Activated B cell treated with CpG ODN at 0.5 μM for 24 hours (primary cell): Measurements from ENCODE around the gene PLXNA4. TPM values are rescaled to one million over a fixed set of nuclear protein-coding genes. Genes with fewer than 3 reads are reported as not detected.

Source experiments
- ATAC-seq: fragments of 200-7000 bp; cut with Tn5 transposase; one replicate; pipeline ENCODE4 v1.10.0; 2021; ENCODE audit warnings: low read depth, mild to moderate bottlenecking, moderate library complexity
- CTCF ChIA-PET: fragments of 350-600 bp; sonication (Branson Sonifier 250); formaldehyde crosslinking; loops from one replicate; lab custom pipeline; 2021; ENCODE audit warnings: antibody characterized with exemption; lab: Charles Lee
- POLR2A ChIA-PET: fragments of 350-600 bp; sonication (Branson Sonifier 250); formaldehyde crosslinking; loops from one replicate; lab custom pipeline; 2021; ENCODE audit warnings: antibody characterized with exemption; lab: Charles Lee
- DNase-seq: peaks from one replicate; pipeline ENCODE4 v3.0.0; 2022
- H3K27ac Mint-ChIP-seq: one replicate; pipeline ENCODE4 v1.8.0; 2020; ENCODE audit warnings: mixed read lengths
- H3K27me3 Mint-ChIP-seq: one replicate; pipeline ENCODE4 v1.8.0; 2021; ENCODE audit warnings: mixed read lengths
- H3K36me3 Mint-ChIP-seq: one replicate; pipeline ENCODE4 v1.8.0; 2021; ENCODE audit warnings: low read depth, mixed read lengths
- H3K4me1 Mint-ChIP-seq: one replicate; pipeline ENCODE4 v1.8.0; 2021; ENCODE audit warnings: mixed read lengths
- H3K4me3 Mint-ChIP-seq: one replicate; pipeline ENCODE4 v1.8.0; 2020; ENCODE audit warnings: mild to moderate bottlenecking, mixed read lengths
- H3K9me3 Mint-ChIP-seq: one replicate; pipeline ENCODE4 v1.8.0; 2020; ENCODE audit warnings: mixed read lengths
- intact Hi-C: fragments of 100-400 bp; cut with micrococcal nuclease; formaldehyde crosslinking; loops from one replicate; pipeline ENCODE4 v1.15.1; 2024
- total RNA-seq: library from RNA; stranded (reverse); gene quantifications from 2 replicates; pipeline ENCODE4 v1.2.3, GENCODE V29; 2022
- TF ChIP-seq, protein P1 (sequence below): fragments of 200-600 bp; IDR thresholded peaks from one replicate; pipeline ENCODE4 v1.8.0; 2022; ENCODE audit warnings: antibody characterized with exemption, mild to moderate bottlenecking

Gene PLXNA4
- total RNA-seq, 1 donor from 2014 or later, result not detected

DNA sequence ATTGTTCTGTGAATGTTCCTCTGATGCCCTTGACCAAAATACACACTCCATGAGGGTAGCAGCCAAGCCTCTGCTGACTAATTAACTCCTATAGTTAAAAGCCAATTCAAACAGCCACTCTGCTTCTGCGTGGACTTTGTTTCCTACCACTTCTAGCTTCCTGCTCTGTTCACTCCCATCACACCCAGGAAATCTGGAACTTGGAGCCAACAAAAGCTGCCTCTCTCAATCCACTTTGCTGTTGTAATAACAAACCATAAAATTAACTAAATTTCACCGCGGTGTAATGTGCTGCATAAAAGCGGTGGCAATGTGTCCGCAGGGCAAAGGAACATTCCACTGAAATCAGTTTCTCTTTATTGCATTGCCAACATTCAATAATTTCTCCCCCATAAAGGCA, 239.5 kb downstream of the PLXNA4 start:
- Mint-ChIP-seq H3K27me3 (no peaks in the 10 kb centered on the region), H3K36me3 (no peaks in the 10 kb centered on the region), H3K4me1 (no peaks in the 10 kb centered on the region), H3K4me3 (no peak overlapping the region), H3K27ac (no peak overlapping the region), H3K9me3 (no peaks in the 10 kb centered on the region)
- TF ChIP-seq, protein P1, sequence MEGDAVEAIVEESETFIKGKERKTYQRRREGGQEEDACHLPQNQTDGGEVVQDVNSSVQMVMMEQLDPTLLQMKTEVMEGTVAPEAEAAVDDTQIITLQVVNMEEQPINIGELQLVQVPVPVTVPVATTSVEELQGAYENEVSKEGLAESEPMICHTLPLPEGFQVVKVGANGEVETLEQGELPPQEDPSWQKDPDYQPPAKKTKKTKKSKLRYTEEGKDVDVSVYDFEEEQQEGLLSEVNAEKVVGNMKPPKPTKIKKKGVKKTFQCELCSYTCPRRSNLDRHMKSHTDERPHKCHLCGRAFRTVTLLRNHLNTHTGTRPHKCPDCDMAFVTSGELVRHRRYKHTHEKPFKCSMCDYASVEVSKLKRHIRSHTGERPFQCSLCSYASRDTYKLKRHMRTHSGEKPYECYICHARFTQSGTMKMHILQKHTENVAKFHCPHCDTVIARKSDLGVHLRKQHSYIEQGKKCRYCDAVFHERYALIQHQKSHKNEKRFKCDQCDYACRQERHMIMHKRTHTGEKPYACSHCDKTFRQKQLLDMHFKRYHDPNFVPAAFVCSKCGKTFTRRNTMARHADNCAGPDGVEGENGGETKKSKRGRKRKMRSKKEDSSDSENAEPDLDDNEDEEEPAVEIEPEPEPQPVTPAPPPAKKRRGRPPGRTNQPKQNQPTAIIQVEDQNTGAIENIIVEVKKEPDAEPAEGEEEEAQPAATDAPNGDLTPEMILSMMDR, result no peak
- no peak for DNase-seq
- intact Hi-C loops, result no loop called here
- ChIA-PET CTCF (no interaction called here), POLR2A (no interaction called here)
- ATAC-seq, result no peak

DNA sequence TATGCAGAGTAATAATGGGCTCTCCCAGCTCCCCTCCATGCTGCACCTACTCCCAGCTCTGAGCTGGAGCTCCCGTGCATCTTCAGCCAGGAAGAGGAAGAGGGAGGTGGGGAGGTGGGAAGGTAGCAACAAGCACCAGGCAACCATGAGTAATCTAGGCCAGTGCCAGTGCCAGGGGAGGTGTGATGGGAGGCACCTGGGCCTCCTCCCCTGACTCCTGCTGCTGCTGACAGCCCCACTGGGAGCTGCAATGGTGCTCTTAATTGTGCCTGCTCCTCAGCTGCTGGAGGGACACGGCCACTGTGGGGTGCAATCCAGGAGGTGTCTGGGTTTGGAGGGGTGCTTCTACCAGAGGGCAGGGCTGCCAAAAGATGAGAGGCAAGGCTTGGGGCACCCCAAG, 243.0 kb downstream of the PLXNA4 start:
- ChIA-PET CTCF (no interaction called here), POLR2A (no interaction called here)
- DNase-seq, result no peak
- Mint-ChIP-seq H3K27ac (no peak overlapping the region), H3K27me3 (peaks cover 3% of the 10 kb centered on the region), H3K4me3 (no peak overlapping the region), H3K4me1 (no peaks in the 10 kb centered on the region), H3K9me3 (no peaks in the 10 kb centered on the region), H3K36me3 (no peaks in the 10 kb centered on the region)
- no peak for ATAC-seq
- TF ChIP-seq, protein P1, result no peak
- intact Hi-C loops, result no loop called here

DNA sequence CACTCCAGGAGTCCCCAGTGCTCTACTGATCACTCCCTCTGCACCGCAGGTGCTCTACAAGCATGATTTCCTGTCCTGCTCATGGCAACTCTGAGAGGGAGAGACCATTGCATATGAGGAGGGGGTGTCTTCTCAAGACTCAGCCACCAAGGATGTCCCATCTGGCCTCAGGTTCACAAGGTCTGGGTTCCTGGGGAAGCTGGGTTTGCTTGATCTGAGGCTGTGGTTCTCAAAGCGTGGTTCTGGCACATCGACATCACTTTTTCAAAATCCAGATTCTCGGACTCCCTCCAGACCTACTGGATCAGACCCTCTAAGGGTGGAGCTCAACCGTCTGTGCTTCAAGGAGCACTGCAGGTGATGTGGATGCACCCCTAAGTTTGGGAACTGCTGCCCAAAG, 247.5 kb downstream of the PLXNA4 start:
- intact Hi-C loops, result no loop called here
- POLR2A ChIA-PET, result no interaction called here
- TF ChIP-seq, protein P1, result no peak
- DNase-seq (no peak), ATAC-seq (no peak)
- Mint-ChIP-seq H3K4me1 (no peaks in the 10 kb centered on the region), H3K4me3 (no peak overlapping the region), H3K27ac (no peak overlapping the region), H3K36me3 (no peaks in the 10 kb centered on the region), H3K9me3 (no peaks in the 10 kb centered on the region), H3K27me3 (peaks cover 3% of the 10 kb centered on the region)
- CTCF ChIA-PET, result no interaction called here

DNA sequence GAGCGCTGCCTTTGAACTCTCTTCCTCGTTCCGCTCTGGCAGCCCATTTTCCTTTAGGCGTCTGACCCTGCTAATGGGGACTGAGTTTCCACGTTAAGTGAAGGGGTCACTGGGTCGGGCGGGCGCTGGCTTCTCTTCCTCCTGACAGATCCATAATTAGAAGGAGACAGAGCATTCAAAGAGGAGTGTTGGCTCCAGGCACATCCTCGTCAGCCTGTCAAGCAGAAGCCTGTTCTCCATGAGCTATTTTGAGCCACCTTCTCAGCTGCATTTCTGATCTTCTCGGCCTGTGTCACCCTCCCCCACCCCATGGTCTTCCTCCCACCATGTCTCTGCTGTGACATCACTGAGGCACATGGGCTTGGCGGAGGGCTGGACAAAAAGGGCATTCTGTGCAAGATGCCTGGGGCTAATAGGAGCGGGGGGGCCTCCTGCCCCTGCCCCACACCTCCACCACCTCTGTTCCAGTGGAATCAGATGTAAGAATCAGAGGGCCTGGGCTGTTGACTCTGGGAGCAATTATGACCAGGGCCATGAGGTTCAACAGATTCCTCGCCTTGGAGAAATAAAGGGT, 248.1 kb downstream of the PLXNA4 start:
- intact Hi-C loops, result no loop called here
- DNase-seq, result no peak
- ChIA-PET POLR2A (no interaction called here), CTCF (no interaction called here)
- no peak for ATAC-seq
- Mint-ChIP-seq H3K9me3 (no peaks in the 10 kb centered on the region), H3K27ac (no peak overlapping the region), H3K27me3 (peaks cover 3% of the 10 kb centered on the region), H3K36me3 (no peaks in the 10 kb centered on the region), H3K4me1 (no peaks in the 10 kb centered on the region), H3K4me3 (no peak overlapping the region)
- TF ChIP-seq, protein P1, result no peak

DNA sequence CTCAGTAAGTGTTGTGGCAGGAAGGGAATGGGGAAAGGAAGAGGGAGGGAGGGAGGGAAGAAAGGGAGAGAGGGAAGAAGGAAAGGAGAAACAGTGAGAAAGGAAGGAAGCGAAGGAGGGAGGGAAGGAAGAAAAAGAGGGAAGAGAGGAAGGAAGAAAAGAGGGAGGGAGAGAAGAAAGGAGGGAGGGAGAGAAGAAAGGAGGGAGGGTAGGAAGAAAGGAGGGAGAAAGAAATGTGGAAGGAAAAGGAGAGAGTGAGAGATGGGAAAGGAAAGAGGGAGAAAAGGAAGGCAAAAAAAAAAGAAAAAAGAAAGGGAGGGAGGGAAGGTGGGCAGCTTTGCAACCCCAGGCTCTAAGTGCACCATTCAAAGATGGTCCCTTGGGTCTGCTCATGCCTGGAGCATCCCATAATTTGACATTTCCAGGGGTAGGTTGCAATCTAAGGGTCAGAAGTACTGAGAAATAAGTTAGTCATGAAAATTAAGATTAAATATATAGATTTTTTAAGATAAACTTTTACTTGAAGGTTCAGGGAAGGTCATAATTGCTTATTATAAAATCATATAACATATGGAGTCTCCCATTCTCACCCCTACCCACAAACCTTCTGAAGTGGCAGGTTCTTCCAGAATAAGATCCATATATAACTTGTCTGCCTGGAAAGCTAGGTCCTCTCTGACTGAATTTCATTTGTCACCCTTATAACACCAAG, 249.2 kb downstream of the PLXNA4 start:
- no peaks in the 10 kb centered on the region for H3K4me1 Mint-ChIP-seq
- H3K36me3 Mint-ChIP-seq, result no peaks in the 10 kb centered on the region
- intact Hi-C loops, result no loop called here
- H3K27ac Mint-ChIP-seq, result no peak overlapping the region
- TF ChIP-seq, protein P1, result no peak
- no peak for ATAC-seq
- H3K9me3 Mint-ChIP-seq, result no peaks in the 10 kb centered on the region
- H3K4me3 Mint-ChIP-seq, result no peak overlapping the region
- POLR2A ChIA-PET, result no interaction called here
- CTCF ChIA-PET, result no interaction called here
- H3K27me3 Mint-ChIP-seq, result peaks cover 3% of the 10 kb centered on the region
- DNase-seq, result no peak
